H9 (cell line): ENCODE data around the gene DNAJB5. TPM values are rescaled to one million over a fixed set of nuclear protein-coding genes. Genes with fewer than 3 reads are reported as not detected.
A peak's percentile ranks its signal among the peaks of the same experiment; 100 is the strongest.

Experiments
- DNase-seq: peaks from one replicate; pipeline ENCODE4 v3.0.0-alpha.2; 2017
- H2AFZ ChIP-seq: one replicate; pipeline ENCODE4 v1.6.1; 2013; ENCODE audit warnings: mild to moderate bottlenecking, low read length, control low read depth, moderate library complexity
- H2AK5ac ChIP-seq: 2 replicates; pipeline ENCODE4 v1.6.1; 2013; ENCODE audit warnings: low read length, control low read depth, mixed read lengths; ENCODE audit not compliant: insufficient read length
- H2BK120ac ChIP-seq: one replicate; pipeline ENCODE4 v1.6.1; 2013; ENCODE audit warnings: low read depth, mild to moderate bottlenecking, low read length, control low read depth, inconsistent platforms; ENCODE audit not compliant: poor library complexity, severe bottlenecking
- H2BK12ac ChIP-seq: 2 replicates; pipeline ENCODE4 v1.6.1; 2013; ENCODE audit warnings: low read length, control low read depth, mixed read lengths, low read depth; ENCODE audit not compliant: insufficient read length
- H2BK15ac ChIP-seq: 2 replicates; pipeline ENCODE4 v1.6.1; 2013; ENCODE audit warnings: low read depth, low read length, control low read depth
- H2BK20ac ChIP-seq: one replicate; pipeline ENCODE4 v1.6.1; 2013; ENCODE audit warnings: low read depth, mild to moderate bottlenecking, low read length, control low read depth, inconsistent platforms; ENCODE audit not compliant: poor library complexity, severe bottlenecking
- H2BK5ac ChIP-seq: 2 replicates; pipeline ENCODE4 v1.6.1; 2013; ENCODE audit warnings: low read length, control low read depth, mixed read lengths; ENCODE audit not compliant: insufficient read length
- H3K14ac ChIP-seq: 2 replicates; pipeline ENCODE4 v1.6.1; 2013; ENCODE audit warnings: low read length, control low read depth; ENCODE audit not compliant: insufficient read depth
- H3K18ac ChIP-seq: 2 replicates; pipeline ENCODE4 v1.6.1; 2013; ENCODE audit warnings: low read depth, mild to moderate bottlenecking, mixed read lengths, low read length, control low read depth; ENCODE audit not compliant: insufficient read length
- H3K23ac ChIP-seq: 2 replicates; pipeline ENCODE4 v1.6.1; 2013; ENCODE audit warnings: low read length, control low read depth, mixed read lengths, low read depth; ENCODE audit not compliant: insufficient read length
- H3K23me2 ChIP-seq: 2 replicates; pipeline ENCODE4 v1.6.1; 2013; ENCODE audit warnings: low read depth, mild to moderate bottlenecking, mixed read lengths, low read length, control low read depth; ENCODE audit not compliant: insufficient read length, poor library complexity, severe bottlenecking
- H3K27ac ChIP-seq: 2 replicates; pipeline ENCODE4 v1.5.1; 2013; ENCODE audit warnings: low read length, control low read depth, mixed read lengths, low read depth; ENCODE audit not compliant: insufficient read length
- H3K27me3 ChIP-seq: 2 replicates; pipeline ENCODE4 v1.6.1; 2013; ENCODE audit warnings: low read length, control low read depth, inconsistent platforms; ENCODE audit not compliant: insufficient read depth
- H3K4ac ChIP-seq: 2 replicates; pipeline ENCODE4 v1.6.1; 2013; ENCODE audit warnings: low read depth, mild to moderate bottlenecking, control low read depth, inconsistent platforms, low read length, moderate library complexity
- H3K4me1 ChIP-seq: 2 replicates; pipeline ENCODE4 v1.6.1; 2013; ENCODE audit warnings: low read length, control low read depth, inconsistent platforms; ENCODE audit not compliant: insufficient read depth
- H3K4me2 ChIP-seq: 2 replicates; pipeline ENCODE4 v1.6.1; 2013; ENCODE audit warnings: low read length, control low read depth, mixed read lengths; ENCODE audit not compliant: insufficient read length, insufficient read depth
- H3K56ac ChIP-seq: 2 replicates; pipeline ENCODE4 v1.6.1; 2013; ENCODE audit warnings: low read depth, mild to moderate bottlenecking, mixed read lengths, low read length, control low read depth; ENCODE audit not compliant: insufficient read length
- H3K79me1 ChIP-seq: 2 replicates; pipeline ENCODE4 v1.6.1; 2013; ENCODE audit warnings: low read depth, mild to moderate bottlenecking, moderate library complexity, low read length, control low read depth, inconsistent platforms; ENCODE audit not compliant: insufficient read depth, poor library complexity, severe bottlenecking
- H3K79me2 ChIP-seq: 2 replicates; pipeline ENCODE4 v1.6.1; 2013; ENCODE audit warnings: low read length, control low read depth, inconsistent platforms; ENCODE audit not compliant: insufficient read depth
- H3K9ac ChIP-seq: 2 replicates; pipeline ENCODE4 v1.6.1; 2013; ENCODE audit warnings: low read length, control low read depth, mixed read lengths; ENCODE audit not compliant: insufficient read length; ENCODE audit errors: extremely low read depth
- H3K9me3 ChIP-seq: one replicate; pipeline ENCODE4 v1.6.1; 2013; ENCODE audit warnings: low read depth, low read length, inconsistent platforms; ENCODE audit not compliant: control insufficient read depth
- H3T11ph ChIP-seq: one replicate; pipeline ENCODE4 v1.6.1; 2013; ENCODE audit warnings: mild to moderate bottlenecking, low read length, control low read depth, inconsistent platforms
- H4K20me1 ChIP-seq: one replicate; pipeline ENCODE4 v1.6.1; 2013; ENCODE audit not compliant: control insufficient read depth, insufficient read length, insufficient read depth
- H4K5ac ChIP-seq: 2 replicates; pipeline ENCODE4 v1.6.1; 2013; ENCODE audit warnings: low read depth, mild to moderate bottlenecking, mixed read lengths, low read length, control low read depth; ENCODE audit not compliant: insufficient read length
- H4K8ac ChIP-seq: replicated peaks from 2 replicates; pipeline ENCODE4 v1.6.1; 2013; ENCODE audit warnings: low read length, control low read depth, mixed read lengths, low read depth; ENCODE audit not compliant: insufficient read length
- H4K91ac ChIP-seq: 2 replicates; pipeline ENCODE4 v1.6.1; 2013; ENCODE audit warnings: low read depth, mild to moderate bottlenecking, moderate library complexity, mixed read lengths, low read length, control low read depth; ENCODE audit not compliant: insufficient read length
- H3K27ac Mint-ChIP-seq, 3 experiments: 2 replicates in 2 of 3; 3 replicates in 1 of 3; pipeline ENCODE4 v1.8.0; 2020 to 2021; ENCODE audit warnings: mixed read lengths in 3 of 3, mild to moderate bottlenecking in 1 of 3, moderate library complexity in 1 of 3
- H3K27me3 Mint-ChIP-seq: 2 replicates; pipeline ENCODE4 v1.8.0; 2021; ENCODE audit warnings: low read depth, mild to moderate bottlenecking, moderate library complexity, mixed read lengths
- H3K36me3 Mint-ChIP-seq, 3 experiments: 2 replicates in 2 of 3; 3 replicates in 1 of 3; pipeline ENCODE4 v1.8.0; 2020 to 2021; ENCODE audit warnings: low read depth in 3 of 3, mixed read lengths in 3 of 3; ENCODE audit not compliant: insufficient read depth in 1 of 3
- H3K4me1 Mint-ChIP-seq, 2 experiments: 2 replicates each; pipeline ENCODE4 v1.8.0; 2020; ENCODE audit warnings: mixed read lengths in 2 of 2
- H3K4me3 Mint-ChIP-seq, 2 experiments: 2 replicates in 1 of 2; 3 replicates in 1 of 2; pipeline ENCODE4 v1.8.0; 2020 to 2021; ENCODE audit warnings: mild to moderate bottlenecking in 2 of 2, mixed read lengths in 2 of 2, moderate library complexity in 1 of 2
- H3K9me3 Mint-ChIP-seq, 2 experiments: 2 replicates in 1 of 2; 3 replicates in 1 of 2; pipeline ENCODE4 v1.8.0; 2020; ENCODE audit warnings: mild to moderate bottlenecking in 2 of 2, mixed read lengths in 2 of 2, moderate library complexity in 1 of 2
- CTCF ChIP-seq: fragments of 200-600 bp; sonication (generic); conservative IDR thresholded peaks from 3 replicates; pipeline ENCODE4 v1.8.0; 2021; ENCODE audit warnings: antibody characterized with exemption, mild to moderate bottlenecking
- WGBS: extraction: QIAGEN DNeasy Blood & Tissue Kit; methylation state at CpG from one replicate; pipeline ENCODE4 v1.1.7; 2013; ENCODE audit warnings: missing lambda C conversion rate, low lambda C conversion rate, mixed read lengths; ENCODE audit not compliant: insufficient read length; ENCODE audit errors: extremely low coverage; 5-methylcytosine and 5-hydroxymethylcytosine counted together
- total RNA-seq: library from RNA; stranded (reverse); gene quantifications from 2 replicates; pipeline ENCODE4 v1.2.1, GENCODE V29; 2021

The DNAJB5 gene
- total RNA-seq, 1 experiment from 2014 or later: 38.9 TPM

- H3K79me2 ChIP-seq: no peaks in the 10 kb centered on the region
- H3K27ac Mint-ChIP-seq: peak overlapping the region in 1 of 3 experiments; percentile 73; a peak in 1 of 7 replicates
- peaks cover 3% of the 10 kb centered on the region for H3K23me2 ChIP-seq
- H2BK12ac ChIP-seq: no peak overlapping the region
- H4K8ac ChIP-seq: no peak overlapping the region
- no peak for TF ChIP-seq CTCF
- no peak overlapping the region for H4K91ac ChIP-seq
- no peak overlapping the region for H3K4me3 Mint-ChIP-seq
- no peak overlapping the region for H3K4ac ChIP-seq
- no peaks in the 10 kb centered on the region for H3K9me3 ChIP-seq
- H2BK120ac ChIP-seq: no peak overlapping the region
- no peak overlapping the region for H2AK5ac ChIP-seq
- no peak overlapping the region for H2BK20ac ChIP-seq
- H3K9ac ChIP-seq: no peak overlapping the region
- no peak overlapping the region for H4K5ac ChIP-seq
- H3K14ac ChIP-seq: no peak overlapping the region
- peaks cover 36 to 58% (median 46%) of the 10 kb centered on the region in 3 experiments for H3K36me3 Mint-ChIP-seq
- H3K4me1 Mint-ChIP-seq: peaks cover 44 to 49% of the 10 kb centered on the region in 2 experiments
- no peaks in the 10 kb centered on the region for H3K27me3 ChIP-seq
- no peak for DNase-seq
- peaks cover 8% of the 10 kb centered on the region; the same call in 1 of the 2 replicates for H3K4me1 ChIP-seq
- no peak overlapping the region for H3K56ac ChIP-seq
- H3K27ac ChIP-seq: no peak overlapping the region
- no CpG with 5 or more reads among the region's 3 CpGs for WGBS
- no peak overlapping the region for H3T11ph ChIP-seq
- no peak overlapping the region for H2BK15ac ChIP-seq
- H3K18ac ChIP-seq: no peak overlapping the region
- H3K4me2 ChIP-seq: no peak overlapping the region
- no peaks in the 10 kb centered on the region for H4K20me1 ChIP-seq
- no peaks in the 10 kb centered on the region for H3K9me3 Mint-ChIP-seq
- H3K27me3 Mint-ChIP-seq: peaks cover 2% of the 10 kb centered on the region
- H3K23ac ChIP-seq: no peak overlapping the region
- no peak overlapping the region for H2AFZ ChIP-seq
- H2BK5ac ChIP-seq: no peak overlapping the region
- no peaks in the 10 kb centered on the region for H3K79me1 ChIP-seq
Measured at GRCh38 chr9:34995670-34996060, 6.1 kb downstream of the DNAJB5 start.
